HG03064 (cell line): ENCODE results near the gene CA9.

Experiments used
- ATAC-seq: cut with Tn5 transposase; IDR thresholded peaks from one replicate; pipeline ENCODE4 v1.9.1; 2021; ENCODE audit warnings: low read depth; ENCODE audit not compliant: unreplicated experiment

CA9 gene

DNA sequence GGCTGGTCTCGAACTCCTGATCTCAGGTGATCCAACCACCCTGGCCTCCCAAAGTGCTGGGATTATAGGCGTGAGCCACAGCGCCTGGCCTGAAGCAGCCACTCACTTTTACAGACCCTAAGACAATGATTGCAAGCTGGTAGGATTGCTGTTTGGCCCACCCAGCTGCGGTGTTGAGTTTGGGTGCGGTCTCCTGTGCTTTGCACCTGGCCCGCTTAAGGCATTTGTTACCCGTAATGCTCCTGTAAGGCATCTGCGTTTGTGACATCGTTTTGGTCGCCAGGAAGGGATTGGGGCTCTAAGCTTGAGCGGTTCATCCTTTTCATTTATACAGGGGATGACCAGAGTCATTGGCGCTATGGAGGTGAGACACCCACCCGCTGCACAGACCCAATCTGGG is 1.5 kb downstream of the CA9 start:
- ATAC-seq, result no peak

DNA sequence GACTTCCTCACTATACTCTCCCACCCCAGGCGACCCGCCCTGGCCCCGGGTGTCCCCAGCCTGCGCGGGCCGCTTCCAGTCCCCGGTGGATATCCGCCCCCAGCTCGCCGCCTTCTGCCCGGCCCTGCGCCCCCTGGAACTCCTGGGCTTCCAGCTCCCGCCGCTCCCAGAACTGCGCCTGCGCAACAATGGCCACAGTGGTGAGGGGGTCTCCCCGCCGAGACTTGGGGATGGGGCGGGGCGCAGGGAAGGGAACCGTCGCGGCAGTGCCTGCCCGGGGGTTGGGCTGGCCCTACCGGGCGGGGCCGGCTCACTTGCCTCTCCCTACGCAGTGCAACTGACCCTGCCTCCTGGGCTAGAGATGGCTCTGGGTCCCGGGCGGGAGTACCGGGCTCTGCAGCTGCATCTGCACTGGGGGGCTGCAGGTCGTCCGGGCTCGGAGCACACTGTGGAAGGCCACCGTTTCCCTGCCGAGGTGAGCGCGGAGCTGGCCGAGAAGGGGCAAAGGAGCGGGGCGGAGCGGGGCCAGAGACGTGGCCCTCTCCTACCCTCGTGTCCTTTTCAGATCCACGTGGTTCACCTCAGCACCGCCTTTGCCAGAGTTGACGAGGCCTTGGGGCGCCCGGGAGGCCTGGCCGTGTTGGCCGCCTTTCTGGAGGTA is 2.1 kb downstream of the CA9 start:
- ATAC-seq, result no peak

- ATAC-seq, result no peak
These were observed 5.4 kb downstream of the CA9 start for GRCh38 chr9:35679091-35679490.

GRCh38 chr9:35679766-35680330 is 6.1 kb downstream of the CA9 start:
- ATAC-seq, result no peak

DNA sequence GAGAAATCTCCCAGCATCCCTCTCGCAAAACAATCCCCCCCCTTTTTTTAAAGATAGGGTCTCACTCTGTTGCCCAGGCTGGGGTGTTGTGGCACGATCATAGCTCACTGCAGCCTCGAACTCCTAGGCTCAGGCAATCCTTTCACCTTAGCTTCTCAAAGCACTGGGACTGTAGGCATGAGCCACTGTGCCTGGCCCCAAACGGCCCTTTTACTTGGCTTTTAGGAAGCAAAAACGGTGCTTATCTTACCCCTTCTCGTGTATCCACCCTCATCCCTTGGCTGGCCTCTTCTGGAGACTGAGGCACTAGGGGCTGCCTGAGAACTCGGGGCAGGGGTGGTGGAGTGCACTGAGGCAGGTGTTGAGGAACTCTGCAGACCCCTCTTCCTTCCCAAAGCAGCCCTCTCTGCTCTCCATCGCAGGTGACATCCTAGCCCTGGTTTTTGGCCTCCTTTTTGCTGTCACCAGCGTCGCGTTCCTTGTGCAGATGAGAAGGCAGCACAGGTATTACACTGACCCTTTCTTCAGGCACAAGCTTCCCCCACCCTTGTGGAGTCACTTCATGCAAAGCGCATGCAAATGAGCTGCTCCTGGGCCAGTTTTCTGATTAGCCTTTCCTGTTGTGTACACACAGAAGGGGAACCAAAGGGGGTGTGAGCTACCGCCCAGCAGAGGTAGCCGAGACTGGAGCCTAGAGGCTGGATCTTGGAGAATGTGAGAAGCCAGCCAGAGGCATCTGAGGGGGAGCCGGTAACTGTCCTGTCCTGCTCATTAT is 6.8 kb downstream of the CA9 start:
- no peak for ATAC-seq

- ATAC-seq, result no peak
These were observed 7.7 kb downstream of the CA9 start for GRCh38 chr9:35681341-35682002.

DNA sequence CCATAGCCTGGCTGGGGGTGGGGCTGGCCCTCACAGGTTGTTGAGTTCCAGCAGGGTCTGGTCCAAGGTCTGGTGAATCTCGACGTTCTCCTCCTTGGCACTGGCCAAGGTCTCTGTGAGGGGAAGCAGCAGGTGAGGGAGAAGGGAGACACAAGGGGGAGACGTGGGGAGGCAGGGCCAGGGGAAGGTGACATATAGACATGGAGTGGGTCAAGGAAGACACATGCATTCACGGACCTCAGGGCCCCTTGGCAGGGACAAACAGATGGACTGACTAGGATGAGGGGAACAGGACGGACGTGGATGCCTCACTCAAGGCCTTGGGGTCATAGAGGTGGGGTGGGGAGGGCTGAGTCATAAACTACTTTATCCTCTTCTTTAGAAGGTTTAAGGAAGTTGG is 8.3 kb downstream of the CA9 start:
- ATAC-seq, result no peak

DNA sequence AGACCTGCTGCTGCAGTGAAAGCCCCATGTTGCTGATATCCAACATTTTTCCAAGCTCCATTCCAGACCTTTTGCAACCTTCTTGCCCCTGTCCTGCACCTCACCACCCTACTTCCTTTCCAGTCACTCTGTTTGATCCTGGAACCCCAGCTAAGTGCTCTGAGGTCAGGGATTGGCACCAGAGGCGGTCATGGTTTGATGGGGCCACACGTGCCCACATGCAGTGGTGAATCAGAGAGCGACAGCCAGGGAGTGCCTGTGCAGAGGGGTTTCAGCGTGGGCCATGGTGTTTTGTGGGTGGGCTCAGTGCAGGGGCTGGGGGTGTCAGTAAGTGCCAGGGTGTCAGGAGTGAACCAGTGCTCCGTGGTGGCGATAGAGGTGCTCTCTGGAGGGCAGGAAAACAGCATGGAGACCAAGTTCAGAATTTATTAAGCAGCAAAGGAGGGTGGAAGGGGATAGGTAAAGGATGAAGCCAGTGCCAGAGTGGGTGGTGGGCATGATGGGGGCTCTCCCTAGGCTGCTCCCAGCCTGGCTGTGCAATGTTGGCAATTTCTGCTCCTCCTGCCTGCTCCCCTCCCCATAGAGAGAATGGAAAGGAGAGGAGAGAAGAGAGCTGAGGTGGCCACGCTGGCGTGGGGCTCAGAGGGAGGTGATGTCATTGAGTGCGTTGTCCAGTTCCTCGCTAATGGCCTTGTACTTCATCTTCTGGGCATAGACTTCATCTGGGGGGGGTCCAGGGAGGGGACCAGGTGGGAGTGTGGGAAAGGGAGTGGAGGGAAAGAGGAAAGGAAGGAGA is 9.0 kb downstream of the CA9 start:
- no peak for ATAC-seq

DNA sequence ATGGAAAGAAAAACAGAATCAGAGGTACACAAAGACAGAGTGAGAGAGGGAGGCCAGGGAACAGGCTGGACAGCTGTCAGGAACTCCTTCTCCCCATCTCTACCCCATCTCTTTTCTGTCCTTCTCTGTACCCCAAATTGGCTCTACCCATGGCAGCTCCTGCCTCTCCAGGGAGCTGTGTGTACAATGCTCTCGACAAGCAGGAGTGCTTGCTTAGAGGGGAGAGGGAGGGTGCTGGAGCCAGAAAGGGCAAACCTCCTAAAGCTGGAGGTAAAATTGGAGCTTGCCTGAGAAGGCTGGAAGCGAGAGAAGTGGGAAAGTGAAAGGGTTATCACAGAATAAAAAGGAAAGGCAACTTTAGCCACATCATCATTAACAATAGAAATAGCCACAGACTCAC is 9.6 kb downstream of the CA9 start:
- ATAC-seq, result no peak

- no peak for ATAC-seq
These were observed 11.2 kb downstream of the CA9 start for GRCh38 chr9:35684921-35685320.

DNA sequence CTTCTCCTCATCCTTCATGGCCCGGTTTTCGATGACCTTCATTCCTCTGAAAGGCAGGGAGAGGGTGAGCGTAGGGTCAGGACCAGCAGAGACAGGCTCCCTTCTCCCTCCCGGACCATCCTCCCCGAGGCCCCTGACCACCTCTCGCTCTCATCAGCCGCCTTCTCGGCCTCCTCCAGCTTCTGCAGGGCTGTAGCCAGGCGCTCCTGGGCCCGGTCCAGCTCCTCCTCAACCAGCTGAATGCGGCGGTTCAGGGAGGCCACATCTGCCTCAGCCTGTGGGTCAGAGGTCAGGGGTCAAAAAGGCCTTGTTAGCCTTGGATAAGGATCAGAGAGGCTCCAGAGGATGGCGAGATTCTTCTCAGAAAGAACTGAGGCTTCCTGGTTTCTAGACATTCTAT is 11.8 kb downstream of the CA9 start:
- no peak for ATAC-seq

DNA sequence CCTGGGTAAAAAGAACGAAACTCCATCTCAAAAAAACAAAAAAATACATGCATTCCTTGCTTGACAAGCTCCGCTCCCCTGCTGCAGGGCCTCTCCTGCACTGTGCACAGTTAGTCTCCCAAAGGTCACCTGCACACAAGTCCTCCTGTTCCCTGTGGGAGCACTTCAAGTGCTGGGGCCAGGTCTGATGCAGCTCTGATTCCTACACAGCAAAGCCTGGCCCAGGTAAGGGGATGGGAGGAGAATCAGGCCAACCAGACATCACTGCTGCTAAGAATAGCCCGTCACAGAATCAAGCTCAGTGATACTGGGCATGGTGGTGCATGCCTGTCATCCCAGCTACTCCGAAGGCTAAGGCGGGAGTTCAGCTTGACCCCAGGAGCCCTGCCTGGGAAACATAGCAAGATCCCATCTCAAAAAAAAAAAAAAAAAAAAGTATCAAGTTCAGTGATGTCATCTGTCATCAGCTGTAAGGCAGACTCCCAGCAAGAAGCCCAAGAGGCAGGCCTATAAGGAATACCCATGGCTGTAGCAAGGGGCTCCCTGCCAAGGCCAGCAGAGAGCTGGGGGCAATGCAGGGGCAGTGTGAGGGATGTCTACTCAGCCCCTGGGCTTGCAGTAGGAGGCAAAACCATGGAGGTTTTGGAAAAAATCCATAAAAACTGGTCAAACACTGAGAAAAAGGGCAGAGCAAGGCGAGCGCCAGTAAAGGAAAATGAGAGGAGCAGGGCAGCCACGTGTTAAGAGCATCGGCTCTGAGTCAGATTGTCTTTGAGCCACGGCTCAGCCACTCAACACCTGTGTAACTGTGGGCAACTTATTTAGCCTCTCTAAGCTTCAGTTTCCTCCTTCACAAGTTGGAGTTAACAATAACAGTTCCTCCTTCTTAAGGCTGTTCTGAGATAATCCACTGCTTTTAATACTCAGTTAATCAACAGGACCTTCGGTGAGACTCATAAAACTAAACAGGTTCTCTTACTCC is 12.8 kb downstream of the CA9 start:
- ATAC-seq, result no peak

DNA sequence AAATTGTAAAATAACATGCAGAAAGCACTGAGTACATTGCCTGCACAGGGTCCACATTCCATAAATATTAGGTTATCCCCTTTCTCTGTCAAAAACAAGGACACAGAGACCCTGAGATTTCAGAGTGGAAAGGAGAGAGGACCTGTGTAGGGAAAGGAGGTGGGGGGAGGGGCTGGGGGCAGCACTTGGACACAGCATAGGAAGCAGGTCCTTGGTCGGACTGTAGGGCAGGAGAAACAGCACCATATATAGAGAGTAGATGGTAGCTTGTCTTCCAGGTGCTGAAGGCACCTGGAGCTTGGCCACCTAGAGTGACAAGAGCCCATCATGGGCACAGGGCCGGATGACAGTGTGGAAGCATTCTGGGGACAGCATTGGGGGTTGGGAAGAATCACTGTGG is 13.6 kb downstream of the CA9 start:
- ATAC-seq, result no peak

DNA sequence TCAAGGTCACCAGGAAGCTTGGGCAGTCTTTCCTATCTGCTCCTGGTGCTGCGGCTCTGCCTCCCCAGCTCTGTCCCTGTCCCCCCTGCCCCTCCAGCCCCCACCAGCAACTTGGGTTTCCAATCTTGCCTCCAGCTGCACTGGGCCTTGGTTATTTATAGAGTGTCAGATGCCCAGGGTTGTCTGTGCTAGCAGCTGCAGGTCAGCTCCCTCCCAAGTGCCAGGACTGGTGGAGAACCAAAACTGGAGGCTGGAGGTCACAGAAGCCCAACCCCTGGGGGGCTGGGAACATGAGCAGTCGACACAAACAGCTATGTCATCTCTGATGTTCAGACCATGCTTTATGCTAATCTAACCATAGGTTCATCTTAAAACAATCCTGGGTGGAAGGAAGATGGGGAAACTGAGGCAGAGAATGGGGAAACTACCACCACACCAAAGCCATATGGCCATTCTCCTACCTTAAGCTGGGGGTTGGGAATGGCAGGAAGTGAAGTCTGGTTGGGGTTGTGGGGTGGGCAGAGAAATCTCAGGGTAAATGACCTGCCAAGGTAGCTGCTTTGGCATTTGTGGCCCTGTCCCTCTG is 14.3 kb downstream of the CA9 start:
- ATAC-seq, result no peak

DNA sequence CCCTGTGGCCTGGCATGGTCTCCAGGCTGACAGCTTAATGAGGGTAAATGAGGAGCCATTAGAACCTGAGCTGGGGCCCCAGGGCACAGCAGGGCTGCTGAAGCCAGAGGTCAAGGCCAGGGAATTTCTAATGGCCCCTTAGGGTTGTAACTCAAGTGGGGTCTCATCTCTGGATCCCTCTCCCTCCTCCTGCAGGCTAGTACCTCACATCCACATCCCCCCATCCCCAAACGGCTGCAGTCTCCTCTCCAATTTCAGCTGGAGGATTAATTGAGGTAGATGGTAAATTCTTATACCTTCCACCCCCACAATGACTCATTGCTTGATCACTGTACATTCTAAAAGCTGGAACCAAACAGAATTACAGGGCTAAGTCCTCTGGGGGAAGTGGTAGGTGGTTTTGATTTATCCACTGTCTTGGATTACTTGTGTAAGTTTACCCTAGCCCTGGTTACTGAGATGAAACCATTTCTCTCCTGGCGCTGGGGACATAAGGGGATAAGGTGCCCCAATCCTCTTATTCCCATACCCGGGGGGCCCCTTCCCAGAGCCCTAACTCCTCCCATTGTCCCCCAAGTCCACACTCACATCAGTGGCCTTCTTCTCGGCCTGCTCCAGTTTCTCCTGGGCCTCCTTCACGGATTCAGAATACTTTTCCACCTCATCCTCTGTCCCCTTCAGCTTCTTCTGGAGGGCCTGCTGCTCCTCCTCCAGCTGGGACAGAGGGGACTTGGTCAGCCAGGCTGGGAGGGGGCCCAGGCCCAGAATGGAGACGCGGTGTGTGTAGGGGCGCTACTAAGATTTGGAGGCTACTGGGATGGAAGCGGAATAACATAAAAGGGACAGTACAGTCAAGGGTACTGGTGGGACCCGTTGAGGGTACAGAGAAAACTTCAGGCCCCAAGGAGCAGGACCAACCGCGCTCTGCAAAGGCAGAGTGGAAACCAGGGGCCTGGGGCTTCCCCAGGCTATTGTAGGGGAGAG is 15.1 kb downstream of the CA9 start:
- ATAC-seq, result no peak

DNA sequence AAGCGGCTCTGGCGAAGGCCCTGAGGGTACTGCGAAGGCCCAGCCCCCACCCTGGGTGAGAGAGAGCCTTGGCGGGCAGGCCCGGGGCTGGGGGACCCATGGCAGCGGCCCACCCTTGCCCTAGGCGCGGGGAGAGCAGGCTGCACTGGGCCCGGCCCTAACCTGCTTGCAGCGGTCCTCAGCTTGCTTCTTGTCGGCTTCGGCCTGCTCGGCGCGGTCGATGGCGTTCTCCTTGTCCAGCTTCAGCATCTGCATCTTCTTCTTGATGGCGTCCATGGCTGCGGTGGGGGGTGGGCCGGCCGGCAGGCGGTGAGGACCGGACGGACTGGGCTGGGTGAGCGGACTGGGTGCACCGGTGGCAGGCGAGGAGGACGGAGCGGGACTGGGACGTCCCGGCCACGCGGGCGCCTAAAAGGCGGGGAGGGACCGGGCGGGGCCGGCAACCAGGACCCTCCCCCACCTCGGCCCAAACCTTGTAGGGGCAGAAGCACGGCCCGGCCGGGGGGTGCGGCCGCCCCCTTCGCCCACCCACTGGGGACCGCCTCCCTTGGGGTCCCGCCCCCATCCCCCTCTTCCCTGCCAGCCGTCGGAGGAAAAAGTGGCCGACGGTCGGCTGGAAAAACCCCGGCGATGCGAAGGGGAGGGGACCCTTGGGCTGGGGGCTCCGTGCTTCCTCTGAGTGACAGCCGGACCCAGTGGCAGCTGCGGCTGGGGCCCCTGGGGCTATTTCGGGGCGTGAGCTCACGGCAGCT is 16.0 kb downstream of the CA9 start, which contains the start of gene TPM2:
Gene TPM2, minus strand, starts transcription at position 384 of the 752 bp plus-strand sequence. Its CDS starts 108 bp downstream, at position 276.
- no peak for ATAC-seq

- ATAC-seq, result no peak
These were observed 16.5 kb downstream of the CA9 start for GRCh38 chr9:35690294-35690613.
